Activated T-cell treated with anti-CD3 and anti-CD28 coated beads, Interleukin-2, amount 50 U/mL, for 48 hours (primary cell): ENCODE measurements around the gene OTOP3.
"Not testable (repeated sequence)": the region's sequence is repeated elsewhere in the genome, so short reads cannot be mapped to it uniquely, and the experiment has no call there.

Experiments
- DNase-seq, 2 experiments: peaks; one replicate each; pipeline ENCODE4 v3.0.0-alpha.2; 2020

OTOP3 gene

GRCh38 chr17:74935585-74936469 is at the start of gene OTOP3:
OTOP3 (plus strand) TSS chr17:74935898; CDS start chr17:74935922, 24 bp downstream.
- DNase-seq, result no peak

- DNase-seq, result no peak
These were observed 47.2 kb upstream of the OTOP3 start for GRCh38 chr17:74888469-74888868.

- DNase-seq, result no peak
These were observed 45.1 kb upstream of the OTOP3 start for GRCh38 chr17:74890554-74890953.

GRCh38 chr17:74892013-74892841 is 43.5 kb upstream of the OTOP3 start:
- DNase-seq, result no peak

- no peak for DNase-seq
These were observed 42.5 kb upstream of the OTOP3 start, which contains the start of gene FADS6 for GRCh38 chr17:74892974-74893911. FADS6 (minus strand) TSS chr17:74893633; CDS start chr17:74893595, 38 bp downstream.

GRCh38 chr17:74893936-74894671 is 41.6 kb upstream of the OTOP3 start:
- DNase-seq, result no peak

- no peak for DNase-seq
These were observed 37.2 kb upstream of the OTOP3 start for GRCh38 chr17:74898376-74898946.

- DNase-seq, result no peak
These were observed 35.5 kb upstream of the OTOP3 start for GRCh38 chr17:74900208-74900607.

GRCh38 chr17:74901353-74902135 is 34.2 kb upstream of the OTOP3 start:
- no peak for DNase-seq

GRCh38 chr17:74903034-74903433 is 32.7 kb upstream of the OTOP3 start:
- DNase-seq, result no peak

GRCh38 chr17:74903671-74904070 is 32.0 kb upstream of the OTOP3 start:
- no peak for DNase-seq

- peak in 1 of 2 experiments; percentile 25 for DNase-seq
These were observed 30.9 kb upstream of the OTOP3 start for GRCh38 chr17:74904687-74905409.

GRCh38 chr17:74906214-74906793 is 29.4 kb upstream of the OTOP3 start:
- not testable (repeated sequence) for DNase-seq

GRCh38 chr17:74907012-74907411 is 28.7 kb upstream of the OTOP3 start:
- no peak for DNase-seq

GRCh38 chr17:74909097-74909496 is 26.6 kb upstream of the OTOP3 start:
- DNase-seq, result not testable (repeated sequence)

GRCh38 chr17:74911423-74911822 is 24.3 kb upstream of the OTOP3 start:
- not testable (repeated sequence) for DNase-seq

GRCh38 chr17:74916136-74916850 is 19.4 kb upstream of the OTOP3 start:
- no peak for DNase-seq

GRCh38 chr17:74916851-74917199 is 18.9 kb upstream of the OTOP3 start:
- no peak for DNase-seq

GRCh38 chr17:74917430-74917829 is 18.3 kb upstream of the OTOP3 start:
- no peak for DNase-seq
